ENCODE data around the gene FCRL3.
"Not testable (repeated sequence)": the region's sequence is repeated elsewhere in the genome, so short reads cannot be mapped to it uniquely, and the experiment has no call there.

The FCRL3 gene

DNA sequence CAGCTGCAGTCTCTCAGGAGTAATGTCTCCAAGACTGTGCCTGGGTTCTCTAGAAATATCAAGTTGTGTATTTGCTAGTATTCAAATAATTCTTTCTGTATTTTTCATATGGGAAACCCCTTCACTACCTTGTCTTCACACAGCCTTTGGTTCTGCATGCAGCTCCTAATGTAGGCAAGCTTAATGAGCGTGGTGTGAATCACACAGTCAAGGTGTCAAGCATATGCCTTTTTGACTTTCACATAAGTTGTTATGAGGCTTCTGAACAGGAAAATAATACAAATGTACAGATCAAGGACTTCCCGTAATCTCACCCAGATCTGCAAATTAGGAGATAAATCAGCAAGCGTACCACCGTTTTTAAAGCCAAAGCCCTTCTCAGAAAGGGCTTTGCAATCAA is at the start of gene FCRL3:
TSS of gene FCRL3 (minus strand) at position 38 of the 400 bp plus-strand sequence. CDS start 280 bp downstream, outside the sequence.
- DNase-seq = no peak

DNA sequence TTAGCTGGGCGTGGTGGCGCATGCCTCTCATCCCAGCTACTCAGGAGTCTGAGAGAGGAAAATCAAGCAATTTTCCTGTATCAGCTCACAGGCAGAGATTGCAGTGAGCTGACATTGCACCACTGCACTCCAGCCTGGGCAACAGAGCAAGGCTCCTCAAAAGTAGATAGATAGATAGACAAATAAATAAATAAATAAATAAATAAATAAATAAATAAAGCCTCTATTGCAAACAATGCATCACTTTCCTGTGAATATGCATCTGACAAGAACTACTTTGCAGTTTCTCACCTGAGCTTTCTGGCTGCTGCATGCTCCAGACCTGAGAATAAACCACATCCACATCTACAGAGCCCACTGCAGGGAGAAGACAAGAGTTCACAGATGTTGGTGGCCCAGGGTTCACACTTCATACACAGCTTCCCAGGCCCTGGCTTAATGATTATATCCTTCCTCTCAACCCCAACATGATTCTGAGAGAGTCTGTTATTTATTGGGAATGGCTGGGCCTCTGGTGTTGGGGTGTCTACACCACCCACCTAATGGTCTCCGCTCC is 47.8 kb upstream of the FCRL3 start:
- no peak for DNase-seq

- no peak for DNase-seq
These were observed 38.8 kb upstream of the FCRL3 start for GRCh38 chr1:157739229-157739901.

DNA sequence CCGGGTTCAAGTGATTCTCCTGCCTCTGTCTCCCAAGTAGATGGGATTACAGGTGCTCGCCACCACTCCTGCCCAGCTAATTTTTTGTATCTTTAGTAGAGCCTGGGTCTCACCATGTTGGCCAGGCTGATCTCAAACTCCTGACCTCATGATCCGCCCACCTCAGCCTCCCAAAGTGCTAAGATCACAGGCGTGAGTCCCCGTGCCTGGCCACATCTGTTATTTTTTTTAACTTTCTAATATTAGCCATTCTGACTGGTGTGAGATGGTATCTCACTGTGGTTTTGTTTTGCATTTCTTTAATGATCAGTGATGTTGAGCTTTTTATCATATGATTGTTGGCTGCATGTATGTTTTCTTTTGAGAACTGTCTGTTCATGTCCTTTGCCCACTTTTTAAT is 35.4 kb upstream of the FCRL3 start:
- not testable (repeated sequence) for DNase-seq

- DNase-seq = no peak
These were observed 33.8 kb upstream of the FCRL3 start for GRCh38 chr1:157734321-157734720.

- no peak for DNase-seq
These were observed 32.2 kb upstream of the FCRL3 start for GRCh38 chr1:157732755-157733154.

- DNase-seq = no peak
These were observed 24.6 kb upstream of the FCRL3 start for GRCh38 chr1:157725221-157725577.

DNA sequence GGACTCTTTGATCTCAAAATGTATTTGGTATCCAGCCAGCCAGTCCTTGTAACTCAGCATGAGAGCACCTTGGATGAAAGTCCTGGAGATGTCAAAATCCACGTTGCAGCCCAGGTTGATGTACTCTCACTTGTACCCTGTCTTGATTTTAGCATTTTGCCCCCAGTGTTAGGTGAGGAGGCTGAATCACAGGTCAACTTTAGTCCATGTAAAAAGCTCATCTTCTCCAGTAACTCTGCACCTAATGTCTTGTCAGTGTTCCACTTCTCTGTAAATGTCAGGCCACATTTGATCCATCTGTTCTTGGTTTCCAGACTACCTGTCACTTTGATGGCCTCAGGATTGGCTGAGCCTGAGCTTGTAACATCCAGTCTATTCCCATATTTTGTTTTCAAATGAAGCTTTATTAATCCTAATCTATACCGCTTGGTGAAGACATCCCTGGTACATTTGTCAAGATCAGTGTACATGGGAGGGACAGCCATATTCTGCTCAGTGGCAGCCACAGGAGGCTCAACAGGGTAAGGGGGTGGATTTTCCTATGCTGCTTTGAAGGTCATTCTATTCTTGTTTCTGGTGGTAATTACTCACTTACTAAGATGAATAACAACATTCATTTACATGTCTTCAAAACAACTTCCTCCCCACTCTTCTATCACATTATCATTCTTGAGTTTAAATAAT is 24.1 kb upstream of the FCRL3 start:
- DNase-seq = no peak

DNA sequence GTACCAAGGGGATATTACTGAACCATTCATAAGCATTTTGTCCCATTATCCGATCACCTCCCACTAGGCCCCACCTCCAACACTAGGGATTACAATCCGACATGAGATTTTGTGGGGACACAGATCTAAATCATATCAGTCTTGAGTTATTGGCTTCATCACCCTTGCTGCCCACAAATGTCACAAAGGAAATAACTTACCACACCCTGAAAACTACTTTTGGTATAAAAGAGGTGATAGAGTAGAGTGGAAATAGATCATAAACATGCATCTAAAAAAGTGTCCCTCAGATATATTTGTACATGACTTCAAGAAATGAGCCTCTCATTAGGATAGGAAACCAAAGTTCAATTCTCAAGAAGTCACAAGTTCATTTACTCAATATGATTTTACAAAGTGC is 22.6 kb upstream of the FCRL3 start:
- no peak for DNase-seq

GRCh38 chr1:157721985-157722384 is 21.4 kb upstream of the FCRL3 start:
- no peak for DNase-seq

GRCh38 chr1:157715736-157716135 is 15.2 kb upstream of the FCRL3 start:
- DNase-seq = no peak

GRCh38 chr1:157711802-157712201 is 11.2 kb upstream of the FCRL3 start:
- DNase-seq = no peak

DNA sequence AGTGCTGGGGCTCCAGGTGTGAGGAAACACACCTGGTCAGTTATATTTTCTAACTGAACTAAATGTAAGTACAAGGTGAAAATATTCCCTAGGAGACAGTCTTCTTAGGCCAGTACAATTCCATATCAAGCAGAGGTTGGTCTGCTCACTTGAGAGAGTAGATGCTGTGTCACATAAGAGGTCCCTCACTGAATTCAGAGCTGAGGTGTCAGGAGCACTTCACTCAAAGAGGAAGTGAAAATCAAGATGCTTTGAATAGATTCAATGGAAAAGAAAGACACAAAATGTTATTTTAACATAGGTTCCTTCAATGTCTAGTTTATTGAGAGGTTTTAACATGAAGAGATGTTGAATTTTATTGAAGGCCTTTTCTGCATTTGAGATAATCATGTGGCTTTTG is 4.3 kb upstream of the FCRL3 start:
- DNase-seq = no peak

- DNase-seq = no peak
These were observed 3.4 kb upstream of the FCRL3 start for GRCh38 chr1:157703981-157704380.

DNA sequence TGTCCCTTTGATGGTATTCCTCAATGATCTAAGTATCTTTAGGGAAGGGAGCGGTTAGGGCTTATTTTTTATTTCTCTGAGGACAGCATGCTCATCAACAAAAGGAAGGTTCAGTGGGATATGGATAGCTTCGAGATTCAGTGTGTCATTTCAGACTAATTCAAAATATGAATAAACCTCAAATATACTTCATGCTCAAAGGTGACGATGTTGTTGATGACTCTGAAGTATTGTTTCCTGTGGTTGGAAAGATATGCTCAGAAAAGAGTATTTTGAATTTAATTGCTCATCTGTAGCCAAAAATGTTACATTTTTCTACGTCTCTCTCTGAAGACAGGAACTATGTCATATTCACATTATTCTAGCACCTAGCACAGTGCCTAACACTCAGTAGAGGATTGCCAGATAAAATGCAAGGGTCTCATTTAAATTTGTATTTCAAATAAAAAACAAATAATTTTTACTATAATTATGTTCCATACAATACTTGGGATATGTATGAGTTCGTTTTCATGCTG is 1.8 kb upstream of the FCRL3 start:
- DNase-seq = no peak

GRCh38 chr1:157700305-157700704 is 264 bp downstream of the FCRL3 start:
- no peak for DNase-seq

GRCh38 chr1:157697781-157698569 is 2.6 kb downstream of the FCRL3 start:
- no peak for DNase-seq

GRCh38 chr1:157696966-157697628 is 3.5 kb downstream of the FCRL3 start:
- no peak for DNase-seq

- no peak for DNase-seq
These were observed 5.2 kb downstream of the FCRL3 start for GRCh38 chr1:157695417-157695816.

- DNase-seq = peak; percentile 4 to 61
These were observed 9.2 kb downstream of the FCRL3 start for GRCh38 chr1:157691285-157691920.

GRCh38 chr1:157682710-157683437 is 17.7 kb downstream of the FCRL3 start:
- no peak for DNase-seq

- no peak for DNase-seq
These were observed 21.8 kb downstream of the FCRL3 start for GRCh38 chr1:157678721-157679120.

Measured in NCI-H524 (cell line).